H1 (cell line): ENCODE measurements around the gene STK11IP. TPM values are rescaled to one million over a fixed set of nuclear protein-coding genes. Genes with fewer than 3 reads are reported as not detected.

Experiments
- CTCF ChIA-PET: fragments of 300-600 bp; sonication (Branson Sonifier 250); formaldehyde crosslinking; loops from one replicate; lab custom pipeline; 2021; ENCODE audit not compliant: partially characterized antibody; lab: Charles Lee
- POLR2A ChIA-PET: fragments of 300-600 bp; sonication (Branson Sonifier 250); formaldehyde crosslinking; loops from one replicate; lab custom pipeline; 2021; ENCODE audit warnings: inconsistent platforms; ENCODE audit not compliant: partially characterized antibody; lab: Charles Lee
- DNase-seq, 2 experiments: peaks; one replicate each; pipeline versions ENCODE4 v3.0.0 to v3.0.0-alpha.2; 2010 to 2022; ENCODE audit warnings: low spot score in 2 of 2, low read depth in 1 of 2, mixed read lengths in 1 of 2
- FAIRE-seq: peaks from 2 replicates; lab custom pipeline; 2011; peaks lifted over from hg19 to GRCh38; lab: Jason Lieb, UNC
- H2AFZ ChIP-seq: 2 replicates; pipeline ENCODE4 v1.8.1; 2012; ENCODE audit warnings: low read length, inconsistent platforms
- H2AK5ac ChIP-seq: 2 replicates; pipeline ENCODE4 v1.6.1; 2013; ENCODE audit warnings: low read depth, low read length
- H2BK120ac ChIP-seq: replicated peaks from 2 replicates; pipeline ENCODE3; 2013; ENCODE audit warnings: low read depth, low read length, inconsistent platforms
- H2BK12ac ChIP-seq: 2 replicates; pipeline ENCODE4 v1.6.1; 2013; ENCODE audit warnings: low read depth, low read length
- H2BK15ac ChIP-seq: 2 replicates; pipeline ENCODE4 v1.6.1; 2013; ENCODE audit warnings: low read length
- H2BK20ac ChIP-seq: 2 replicates; pipeline ENCODE4 v1.6.1; 2013; ENCODE audit warnings: low read length
- H2BK5ac ChIP-seq: 2 replicates; pipeline ENCODE4 v1.6.1; 2013; ENCODE audit warnings: low read depth, low read length
- H3K14ac ChIP-seq: 2 replicates; pipeline ENCODE4 v1.6.1; 2013; ENCODE audit warnings: inconsistent platforms; ENCODE audit not compliant: insufficient read length
- H3K18ac ChIP-seq: 2 replicates; pipeline ENCODE4 v1.6.1; 2013; ENCODE audit warnings: low read length; ENCODE audit errors: extremely low read depth
- H3K23ac ChIP-seq: 2 replicates; pipeline ENCODE4 v1.6.1; 2013; ENCODE audit warnings: inconsistent platforms; ENCODE audit not compliant: insufficient read length
- H3K23me2 ChIP-seq: 2 replicates; pipeline ENCODE4 v1.6.1; 2013; ENCODE audit warnings: low read depth, low read length
- H3K27ac ChIP-seq: 2 replicates; pipeline ENCODE4 v1.6.1; 2011; ENCODE audit warnings: low read depth, low read length, inconsistent platforms
- H3K27me3 ChIP-seq, 4 experiments: replicated peaks in 1 of 4; 1 replicate in 1 of 4; 2 replicates in 3 of 4; pipeline versions ENCODE4 v1.6.1 to v1.8.1; 2011 to 2013; ENCODE audit warnings: low read length in 3 of 4, mild to moderate bottlenecking in 3 of 4, inconsistent platforms in 2 of 4, mixed read lengths in 2 of 4, moderate library complexity in 1 of 4; ENCODE audit not compliant: control insufficient read depth in 3 of 4, insufficient read depth in 3 of 4; ENCODE audit errors: extremely low read depth in 1 of 4
- H3K36me3 ChIP-seq, 4 experiments: 2 replicates each; pipeline versions ENCODE4 v1.6.1 to v1.8.1; 2011 to 2013; ENCODE audit warnings: mild to moderate bottlenecking in 4 of 4, low read length in 3 of 4, moderate library complexity in 2 of 4, control low read depth in 1 of 4, inconsistent platforms in 1 of 4; ENCODE audit not compliant: insufficient read depth in 4 of 4, control insufficient read depth in 2 of 4
- H3K4ac ChIP-seq: replicated peaks from 2 replicates; pipeline ENCODE3; 2013; ENCODE audit warnings: low read length, low read depth, mixed read lengths, inconsistent platforms; ENCODE audit not compliant: insufficient read length
- H3K4me1 ChIP-seq, 4 experiments: replicated peaks in 1 of 4; 1 replicate in 1 of 4; 2 replicates in 3 of 4; pipeline versions ENCODE4 v1.6.1 to v1.8.1; 2011 to 2013; ENCODE audit warnings: low read length in 3 of 4, inconsistent platforms in 2 of 4, mixed read lengths in 1 of 4; ENCODE audit not compliant: insufficient read depth in 4 of 4, control insufficient read depth in 3 of 4
- H3K4me2 ChIP-seq, 2 experiments: 2 replicates each; pipeline versions ENCODE4 v1.6.1 to v1.8.1; 2011 to 2013; ENCODE audit warnings: low read depth in 2 of 2, low read length in 2 of 2, control low read depth in 1 of 2, inconsistent platforms in 1 of 2, mild to moderate bottlenecking in 1 of 2; ENCODE audit not compliant: insufficient read depth in 1 of 2
- H3K4me3 ChIP-seq, 4 experiments: fragments of 200-600, 300-600 bp in 1 of 4; sonication (generic), shearing (Covaris generic), sonication (Bioruptor Twin) in 1 of 4; 2 replicates each; pipeline versions ENCODE4 v1.5.1 to v1.8.1; 2011 to 2016; ENCODE audit warnings: low read length in 4 of 4, low read depth in 3 of 4, control low read depth in 2 of 4, inconsistent platforms in 2 of 4, mild to moderate bottlenecking in 2 of 4, mixed read lengths in 1 of 4, moderate library complexity in 1 of 4; ENCODE audit not compliant: insufficient read depth in 2 of 4; ENCODE audit errors: extremely low read depth in 1 of 4
- H3K56ac ChIP-seq: replicated peaks from 2 replicates; pipeline ENCODE3; 2013; ENCODE audit warnings: low read depth, mild to moderate bottlenecking, mixed read lengths, low read length, inconsistent platforms; ENCODE audit not compliant: insufficient read length
- H3K79me1 ChIP-seq: 2 replicates; pipeline ENCODE4 v1.6.1; 2013; ENCODE audit warnings: low read depth, low read length, control low read depth
- H3K79me2 ChIP-seq, 2 experiments: 2 replicates each; pipeline versions ENCODE4 v1.6.1 to v1.8.1; 2012 to 2013; ENCODE audit warnings: low read length in 2 of 2, mild to moderate bottlenecking in 2 of 2, inconsistent platforms in 1 of 2; ENCODE audit not compliant: insufficient read depth in 2 of 2, control insufficient read depth in 1 of 2
- H3K9ac ChIP-seq, 4 experiments: replicated peaks in 1 of 4; 1 replicate in 1 of 4; 2 replicates in 3 of 4; pipeline versions ENCODE4 v1.6.1 to v1.8.1; 2011 to 2013; ENCODE audit warnings: low read depth in 3 of 4, low read length in 3 of 4, control low read depth in 2 of 4, mild to moderate bottlenecking in 2 of 4, moderate library complexity in 2 of 4, inconsistent platforms in 1 of 4; ENCODE audit errors: extremely low read depth in 1 of 4
- H3K9me3 ChIP-seq, 2 experiments: 2 replicates each; pipeline versions ENCODE4 v1.6.1 to v1.8.1; 2012 to 2013; ENCODE audit warnings: mild to moderate bottlenecking in 2 of 2, moderate library complexity in 2 of 2, control low read depth in 1 of 2, inconsistent platforms in 1 of 2, low read depth in 1 of 2, low read length in 1 of 2, mixed read lengths in 1 of 2; ENCODE audit not compliant: insufficient read depth in 2 of 2
- H4K20me1 ChIP-seq, 2 experiments: replicated peaks in 1 of 2; 2 replicates each; pipeline versions ENCODE3 to v1.8.1; 2011 to 2013; ENCODE audit warnings: inconsistent platforms in 2 of 2, low read length in 2 of 2, mild to moderate bottlenecking in 1 of 2; ENCODE audit not compliant: insufficient read depth in 2 of 2, control insufficient read depth in 1 of 2
- H4K5ac ChIP-seq: 2 replicates; pipeline ENCODE4 v1.6.1; 2013; ENCODE audit warnings: low read length, low read depth, mixed read lengths, inconsistent platforms; ENCODE audit not compliant: insufficient read length
- H4K8ac ChIP-seq: 2 replicates; pipeline ENCODE4 v1.8.0; 2013; ENCODE audit warnings: mild to moderate bottlenecking, moderate library complexity, low read length, inconsistent platforms; ENCODE audit not compliant: insufficient read depth; ENCODE audit errors: extremely low read depth
- H4K91ac ChIP-seq: replicated peaks from 2 replicates; pipeline ENCODE3; 2013; ENCODE audit warnings: low read length, mixed read lengths, inconsistent platforms; ENCODE audit not compliant: insufficient read length
- CBX5 ChIP-seq: fragments of 300-800, 300-1000 bp; sonication (generic); IDR thresholded peaks from 2 replicates; pipeline ENCODE4 v1.7.1; 2016; ENCODE audit warnings: antibody characterized with exemption, low read length, low read depth
- CTCF ChIP-seq, 3 experiments: IDR thresholded peaks; 1 replicate in 2 of 3; 2 replicates in 1 of 3; pipeline versions ENCODE4 v1.5.1 to v1.6.1; 2011; ENCODE audit warnings: low read length in 3 of 3, mild to moderate bottlenecking in 3 of 3, inconsistent platforms in 2 of 3, low read depth in 1 of 3, moderate library complexity in 1 of 3; ENCODE audit not compliant: insufficient read depth in 1 of 3; ENCODE audit errors: control extremely low read depth in 1 of 3
- KDM5A ChIP-seq: fragments of 200-600 bp; IDR thresholded peaks from 2 replicates; pipeline ENCODE4 v1.7.1; 2012; ENCODE audit warnings: mild to moderate bottlenecking, low read length, inconsistent platforms, mixed read lengths
- NANOG ChIP-seq: IDR thresholded peaks from 2 replicates; pipeline ENCODE4 v1.6.1; 2011; ENCODE audit warnings: low read length, low read depth, mild to moderate bottlenecking, inconsistent platforms; ENCODE audit not compliant: insufficient read depth, poor library complexity, severe bottlenecking
- SAP30 ChIP-seq: fragments of 300-600 bp; sonication (generic); IDR thresholded peaks from 2 replicates; pipeline ENCODE4 v1.7.1; 2012; ENCODE audit warnings: low read length, moderate library complexity, mild to moderate bottlenecking, inconsistent platforms; ENCODE audit not compliant: insufficient read depth, insufficient replicate concordance
- SIN3A ChIP-seq, 2 experiments: IDR thresholded peaks in 1 of 2; conservative IDR thresholded peaks in 1 of 2; 2 replicates each; pipeline ENCODE4 v1.6.1; 2011 to 2012; ENCODE audit warnings: low read length in 2 of 2, improper control_type of control experiment in 1 of 2, low read depth in 1 of 2, mild to moderate bottlenecking in 1 of 2
- SIRT6 ChIP-seq: IDR thresholded peaks from one replicate; pipeline ENCODE4 v1.7.1; 2012; ENCODE audit warnings: low read length, inconsistent platforms
- SUZ12 ChIP-seq: fragments of 200-600 bp; sonication (generic); IDR thresholded peaks from 2 replicates; pipeline ENCODE4 v1.6.1; 2012; ENCODE audit warnings: mild to moderate bottlenecking, inconsistent platforms, low read length, moderate library complexity, mixed read lengths
- ZNF274 ChIP-seq: IDR thresholded peaks from 2 replicates; pipeline ENCODE4 v1.7.0; 2012; ENCODE audit warnings: low read length, borderline replicate concordance; ENCODE audit errors: extremely low read depth
- WGBS, 2 experiments: shearing (Covaris generic) in 1 of 2; methylation state at CpG; one replicate each; pipeline versions ENCODE4 v1.1.6 to v1.1.7; 2013 to 2015; ENCODE audit warnings: low lambda C conversion rate in 2 of 2, mixed read lengths in 2 of 2, inconsistent platforms in 1 of 2, low coverage in 1 of 2, missing lambda C conversion rate in 1 of 2; ENCODE audit not compliant: insufficient replicate concordance in 2 of 2, insufficient coverage in 1 of 2, insufficient read length in 1 of 2; ENCODE audit errors: extremely low coverage in 1 of 2, missing lambda C conversion rate in 1 of 2; 5-methylcytosine and 5-hydroxymethylcytosine counted together
- polyA plus RNA-seq, 7 experiments: library from polyadenylated mRNA; depleted of rRNA in 3 of 7; stranded (reverse) in 5 of 7; unstranded in 2 of 7; fragments of >200 nt in 5 of 7; fragments of 200-250 nt in 2 of 7; gene quantifications; 1 replicate in 5 of 7; 2 replicates in 1 of 7; 4 replicates in 1 of 7; pipeline versions ENCODE4 v1.2.1 to v1.2.3, GENCODE V29; 2011 to 2013; ENCODE audit warnings: missing spikeins in 2 of 7, mixed read lengths in 2 of 7
- total RNA-seq: library from RNA; stranded (reverse); fragmentation: NEBNext Ultra II Directional; extraction: Animal tissue kit (Norgen Biotek cat#: 25700); gene quantifications from 2 replicates; pipeline ENCODE4 v1.2.1, GENCODE V29; 2021

STK11IP gene
- total and polyA plus RNA-seq, 2 of the 8 experiments (the other 6 are each of a cell fraction or from before 2014, with no cell fraction given): 18.5 to 29.6 TPM

GRCh38 chr2:219566640-219567039, 31.0 kb upstream of the STK11IP start:
- Histone ChIP-seq H3K79me2 (peaks cover 0 to 11% of the 10 kb centered on the region in 2 experiments; a peak in 2 of 4 replicates), H3K18ac (peak overlapping the region; percentile 76; the same call in 1 of the 2 replicates), H2AK5ac (peak overlapping the region; percentile 87), H3K4ac (peak overlapping the region; percentile 1), H3K23ac (no peak overlapping the region), H3K9me3 (peaks cover 0 to 8% of the 10 kb centered on the region in 2 experiments; a peak in 1 of 4 replicates), H3K9ac (no peak overlapping the region), H4K5ac (no peak overlapping the region), H2BK15ac (peak overlapping the region; percentile 98), H3K4me2 (no peak overlapping the region; a peak in 1 of 4 replicates), H3K56ac (no peak overlapping the region), H3K14ac (no peak overlapping the region), H2BK120ac (peak overlapping the region; percentile 84), H2AFZ (no peak overlapping the region), H4K20me1 (no peaks in the 10 kb centered on the region), H4K8ac (no peak overlapping the region), H3K79me1 (0 out of 2 replicates have a peak, but pooled peaks cover 2% of the 10 kb centered on the region), H4K91ac (peak overlapping the region; percentile 93), H3K4me3 (no peak overlapping the region), H3K27ac (0 out of 2 replicates have a peak overlapping the region, but pooled peaks have one; percentile 67), H3K27me3 (peaks cover 0 to 2% (median 0%) of the 10 kb centered on the region in 4 experiments; a peak in 1 of 7 replicates), H3K4me1 (peaks cover 6 to 53% (median 43%) of the 10 kb centered on the region in 4 experiments), H2BK20ac (peak overlapping the region; percentile 88), H3K23me2 (peaks cover 6% of the 10 kb centered on the region; the same call in 1 of the 2 replicates), H2BK12ac (peak overlapping the region; percentile 99), H3K36me3 (peaks cover 0 to 58% (median 11%) of the 10 kb centered on the region in 4 experiments; a peak in 6 of 8 replicates), H2BK5ac (peak overlapping the region; percentile 91)
- DNase-seq: no peak
- ChIA-PET CTCF (interaction anchor here (0.9 to 19.7 kb wide), 11 partner anchors 9 to 72 kb away, joined by 3 to 293 read pairs (median 3); partner anchors contain the start of genes CHPF, SLC4A3 and TMEM198), POLR2A (interaction anchor here (1.0 to 18.6 kb wide), 7 partner anchors 6 to 106 kb away, joined by 3 to 293 read pairs (median 6); partner anchors contain the start of genes CHPF, INHA, OBSL1 and STK11IP)
- WGBS, 2 experiments: 86% methylated on average over 10 of the region's 11 CpGs; no CpG with 5 or more reads in 1 of the 2 experiments
- no peak for FAIRE-seq
- TF ChIP-seq SUZ12 (no peak), KDM5A (no peak), SAP30 (no peak), ZNF274 (no peak), SIN3A (conservative IDR thresholded peaks at IDR 0.05 in 1 of 2, IDR thresholded peaks at IDR 0.05 in 1 of 2; ENCODE audit: low read depth in 1 of 2, low read length in 2 of 2) (no peak), NANOG (no peak), CTCF (IDR thresholded peaks at IDR 0.05; ENCODE audit: control extremely low read depth in 1 of 3, insufficient read depth in 1 of 3, low read depth in 1 of 3, low read length in 3 of 3) (no peak), CBX5 (no peak), SIRT6 (no peak)
